Measurements from ENCODE around the gene BEST1. TPM values are rescaled to one million over a fixed set of nuclear protein-coding genes. Genes with fewer than 3 reads are reported as not detected.

BEST1 gene
- total and polyA plus RNA-seq, 2 of the 13 experiments (the other 11 are each of a cell fraction or from before 2014, with no cell fraction given), result 0.09 to 0.65 TPM

DNA sequence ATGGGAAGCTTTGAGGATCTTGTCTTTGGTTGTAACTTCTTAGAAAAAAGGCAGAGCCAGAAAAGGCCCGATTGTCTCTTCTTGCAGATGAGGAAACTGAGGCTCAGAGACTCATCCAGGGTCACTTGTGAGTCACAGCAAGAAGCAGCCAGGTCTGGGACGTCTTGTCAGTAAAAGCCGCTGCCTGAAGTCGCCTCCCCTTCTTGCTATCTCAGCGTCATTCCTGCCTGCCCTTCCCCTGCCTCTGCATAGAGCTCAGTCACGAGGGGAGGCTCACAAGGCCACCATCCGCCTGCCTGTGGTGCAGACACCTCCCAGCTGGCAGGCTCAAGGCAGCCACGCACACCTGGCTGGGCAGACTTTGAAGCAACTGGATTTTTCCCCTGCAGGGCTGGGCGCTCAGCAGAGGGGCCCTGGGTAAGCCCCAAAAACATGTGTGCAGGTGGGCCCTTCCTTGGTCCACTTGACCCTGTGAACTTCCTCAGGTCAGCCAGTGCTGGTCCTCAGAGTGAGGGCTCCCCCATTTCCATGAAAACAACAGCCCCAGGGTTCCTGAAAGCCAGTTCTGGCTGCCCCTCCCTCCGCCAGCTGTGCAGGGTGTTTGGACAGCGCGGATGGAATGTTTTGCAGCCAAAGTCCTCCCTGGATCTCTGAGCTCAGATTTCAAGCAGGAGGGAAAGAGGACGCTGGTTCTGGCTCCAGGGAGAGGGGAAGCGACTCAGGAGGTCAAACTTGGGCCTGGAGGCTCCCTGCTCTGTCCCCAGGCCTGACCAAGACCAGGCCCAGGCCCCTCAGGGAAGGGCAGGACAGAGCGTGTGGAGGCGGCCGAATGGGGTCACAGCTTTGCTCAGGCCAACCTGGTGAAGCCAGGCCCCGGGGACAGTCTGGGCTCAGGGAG, 26.7 kb upstream of the BEST1 start (continued):
- TF ChIP-seq ZNF362 (CRISPR knock-in tag; IDR thresholded peaks at IDR 0.05; ENCODE audit: borderline replicate concordance), result peak; percentile 47; the same call in 1 of the 2 replicates
- TF ChIP-seq ZMYM2 (CRISPR knock-in tag; IDR thresholded peaks at IDR 0.05), result 0 out of 2 replicates have a peak, but pooled peaks have one; percentile 21
- peak; percentile 27; the same call in 1 of the 2 replicates for TF ChIP-seq RXRB (CRISPR knock-in tag; IDR thresholded peaks at IDR 0.05; ENCODE audit: borderline replicate concordance)
- TF ChIP-seq HDAC6 (IDR thresholded peaks at IDR 0.05; ENCODE audit: low read depth, low read length), result no peak
- TF ChIP-seq TEAD3 (CRISPR knock-in tag; optimal IDR thresholded peaks at IDR 0.05; ENCODE audit: borderline replicate concordance), result peak; percentile 95
- TF ChIP-seq ZNF468 (CRISPR knock-in tag; IDR thresholded peaks at IDR 0.05), result no peak
- peak; percentile 30; the same call in 1 of the 2 replicates for TF ChIP-seq CTCF (CRISPR knock-in tag; IDR thresholded peaks at IDR 0.05)
- TF ChIP-seq SRY (CRISPR knock-in tag; IDR thresholded peaks at IDR 0.05), result no peak
- TF ChIP-seq FOXA1 (IDR thresholded peaks at IDR 0.05), result no peak
- TF ChIP-seq FOXA1 (CRISPR knock-in tag; IDR thresholded peaks at IDR 0.05), result peak; percentile 63
- peak; percentile 80 for TF ChIP-seq HOXA3 (CRISPR knock-in tag; IDR thresholded peaks at IDR 0.05)
- 0 out of 2 replicates have a peak, but pooled peaks have one; percentile 46 for TF ChIP-seq FOXK2 (IDR thresholded peaks at IDR 0.05)
- no peak for TF ChIP-seq GATA4 (IDR thresholded peaks at IDR 0.05; ENCODE audit: borderline replicate concordance, low read depth)
- TF ChIP-seq ZNF343 (CRISPR knock-in tag; IDR thresholded peaks at IDR 0.05), result no peak
- no peak; the same call in none of the 2 replicates for TF ChIP-seq ZNF124 (CRISPR knock-in tag; IDR thresholded peaks at IDR 0.05)
- no peak for TF ChIP-seq SATB2 (CRISPR knock-in tag; IDR thresholded peaks at IDR 0.05)
- no peak for TF ChIP-seq NFYB (CRISPR knock-in tag; IDR thresholded peaks at IDR 0.05)
- no peak for TF ChIP-seq KMT2A (CRISPR knock-in tag; IDR thresholded peaks at IDR 0.05)
- no peak for TF ChIP-seq ZNF510 (CRISPR knock-in tag; IDR thresholded peaks at IDR 0.05; ENCODE audit: low read depth)
- peak; percentile 84 for TF ChIP-seq ZEB1 (IDR thresholded peaks at IDR 0.05; ENCODE audit: insufficient replicate concordance, low read depth)
- TF ChIP-seq HMG20B (CRISPR knock-in tag; conservative IDR thresholded peaks at IDR 0.05), result no peak
- TF ChIP-seq HNRNPH1 (optimal IDR thresholded peaks at IDR 0.05; ENCODE audit: low read depth, low read length), result no peak
- no peak for TF ChIP-seq ZNF143 (CRISPR knock-in tag; IDR thresholded peaks at IDR 0.05)
- peak; percentile 84 for TF ChIP-seq MED1 (CRISPR knock-in tag; IDR thresholded peaks at IDR 0.05)
- TF ChIP-seq ZNF720 (CRISPR knock-in tag; IDR thresholded peaks at IDR 0.05), result no peak
- TF ChIP-seq SCMH1 (CRISPR knock-in tag; IDR thresholded peaks at IDR 0.05; ENCODE audit: borderline replicate concordance), result no peak
- TF ChIP-seq, protein P1, sequence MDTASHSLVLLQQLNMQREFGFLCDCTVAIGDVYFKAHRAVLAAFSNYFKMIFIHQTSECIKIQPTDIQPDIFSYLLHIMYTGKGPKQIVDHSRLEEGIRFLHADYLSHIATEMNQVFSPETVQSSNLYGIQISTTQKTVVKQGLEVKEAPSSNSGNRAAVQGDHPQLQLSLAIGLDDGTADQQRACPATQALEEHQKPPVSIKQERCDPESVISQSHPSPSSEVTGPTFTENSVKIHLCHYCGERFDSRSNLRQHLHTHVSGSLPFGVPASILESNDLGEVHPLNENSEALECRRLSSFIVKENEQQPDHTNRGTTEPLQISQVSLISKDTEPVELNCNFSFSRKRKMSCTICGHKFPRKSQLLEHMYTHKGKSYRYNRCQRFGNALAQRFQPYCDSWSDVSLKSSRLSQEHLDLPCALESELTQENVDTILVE (CRISPR knock-in tag; IDR thresholded peaks at IDR 0.05), result no peak; the same call in 1 of the 2 replicates
- TF ChIP-seq JUNB (CRISPR knock-in tag; IDR thresholded peaks at IDR 0.05; ENCODE audit: borderline replicate concordance), result no peak
- TF ChIP-seq CHD2 (IDR thresholded peaks at IDR 0.05; ENCODE audit: low read depth, low read length), result no peak
- peak; percentile 28; the same call in 1 of the 2 replicates for TF ChIP-seq ZNF792 (CRISPR knock-in tag; IDR thresholded peaks at IDR 0.05)
